Suppressor macrophage treated with lipopolysaccharide for 1 hour (primary cell): ENCODE data around the gene C1orf146.
"Not testable (repeated sequence)": the region's sequence is repeated elsewhere in the genome, so short reads cannot be mapped to it uniquely, and the experiment has no call there.

Experiments used
- DNase-seq, 3 donors: peaks; one replicate each; pipeline ENCODE4 v3.0.0-alpha.2; 2020 to 2022

The C1orf146 gene, protein sequence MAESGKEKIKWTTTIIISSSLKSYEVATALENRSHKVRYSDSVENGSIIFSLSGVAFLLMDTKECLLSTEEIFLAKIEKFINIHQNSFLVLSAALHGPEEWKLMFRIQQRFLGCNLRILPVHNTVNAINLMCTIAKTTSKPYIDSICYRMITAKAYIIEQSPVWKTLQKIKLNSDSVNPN

DNA sequence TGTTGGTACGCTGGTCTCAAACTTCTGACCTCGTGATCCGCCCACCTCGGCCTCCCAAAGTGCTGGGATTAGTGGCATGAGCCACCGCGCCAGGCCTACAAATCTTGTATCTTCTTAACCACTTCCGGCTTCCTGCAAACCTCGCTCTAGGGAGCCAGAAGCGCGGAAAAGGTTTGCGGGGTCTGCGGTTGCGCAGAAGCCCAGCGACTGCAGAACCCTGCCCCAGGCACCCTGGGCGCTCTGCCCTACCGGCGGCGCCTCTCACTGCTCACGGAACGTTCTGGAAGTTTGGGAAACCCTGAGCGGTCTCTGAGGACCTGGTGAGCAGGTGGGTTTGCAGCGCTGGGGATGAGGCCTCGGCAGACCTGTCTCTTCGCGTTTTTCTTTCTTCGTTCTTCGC, at the start of gene C1orf146:
TSS of gene C1orf146 (plus strand) at position 195 of the 400 bp plus-strand sequence. CDS start 13,506 bp downstream, outside the sequence.
- DNase-seq = no peak

DNA sequence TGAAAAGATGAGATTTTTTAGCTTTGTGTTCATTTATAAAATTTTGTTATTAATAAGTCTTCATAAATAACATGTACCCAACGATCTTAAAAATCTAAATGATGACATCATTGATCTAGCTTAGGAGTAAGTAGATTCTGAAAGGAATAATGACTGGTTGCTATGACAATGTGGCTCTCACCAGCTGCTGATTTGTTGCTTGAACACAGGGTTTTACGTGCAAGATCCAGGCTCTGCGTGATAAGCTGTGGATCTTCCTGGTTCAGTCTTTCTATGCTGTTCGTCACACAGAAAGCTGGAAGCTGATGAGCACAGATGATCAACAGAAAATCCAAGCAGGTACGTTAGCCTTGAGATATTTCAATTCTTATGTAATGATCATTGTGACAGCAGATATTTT, 49.1 kb upstream of the C1orf146 start:
- DNase-seq = no peak

DNA sequence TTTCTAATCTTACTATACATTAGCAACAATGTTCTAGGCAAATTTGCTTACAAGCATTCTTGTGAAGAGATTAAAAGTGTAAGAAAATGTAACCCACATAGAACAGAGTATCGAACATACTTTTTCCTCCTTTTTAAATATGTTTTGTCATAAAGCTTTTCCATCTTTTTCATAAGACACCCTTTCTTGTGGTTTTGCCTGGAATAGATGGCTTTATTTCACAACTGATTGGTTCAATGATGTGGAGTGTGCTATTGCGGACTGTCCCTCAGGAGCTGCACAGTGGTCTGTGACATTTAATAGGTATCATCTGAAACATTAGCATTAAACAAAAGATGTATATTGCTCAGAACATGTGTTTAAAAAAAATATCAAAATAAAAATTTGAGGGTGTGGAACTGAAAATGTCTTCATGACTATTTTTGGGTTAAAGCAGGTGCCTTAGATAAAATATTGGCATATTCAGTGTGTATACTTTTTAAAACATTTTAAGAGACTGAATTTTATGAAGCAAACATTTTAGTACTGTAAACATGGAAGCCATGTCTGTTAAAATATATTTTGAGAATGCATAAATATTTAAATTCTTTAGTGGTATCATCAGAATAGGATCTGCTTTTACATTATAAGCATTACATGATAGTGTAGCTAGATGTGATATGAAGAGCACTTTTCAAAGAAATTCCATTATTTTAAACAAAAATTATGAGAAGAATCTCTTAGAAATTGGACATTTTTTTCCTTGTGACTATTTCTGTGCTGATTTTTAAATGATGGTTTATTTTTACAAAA, 48.3 kb upstream of the C1orf146 start:
- DNase-seq = no peak

DNA sequence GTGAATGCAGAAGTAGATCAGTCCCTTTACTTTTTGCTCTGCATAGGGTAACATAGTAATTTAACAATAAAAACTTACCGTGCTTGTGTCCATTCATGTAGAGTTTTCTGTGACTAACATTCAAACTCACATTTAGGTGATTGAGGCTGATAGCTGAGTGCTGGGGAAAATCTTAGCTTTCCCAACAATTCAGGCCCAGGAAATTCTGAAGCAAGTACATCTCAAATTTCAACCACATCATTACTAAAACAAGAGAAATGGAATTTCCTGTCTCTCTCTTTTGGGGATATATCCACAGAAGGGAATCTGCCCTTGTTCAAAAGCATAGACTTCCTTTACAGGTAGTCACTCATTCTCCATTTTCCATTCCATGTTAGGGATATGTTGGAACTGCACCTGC, 33.1 kb upstream of the C1orf146 start:
- DNase-seq = peak in 2 of 3 donors; percentile 15 to 45

DNA sequence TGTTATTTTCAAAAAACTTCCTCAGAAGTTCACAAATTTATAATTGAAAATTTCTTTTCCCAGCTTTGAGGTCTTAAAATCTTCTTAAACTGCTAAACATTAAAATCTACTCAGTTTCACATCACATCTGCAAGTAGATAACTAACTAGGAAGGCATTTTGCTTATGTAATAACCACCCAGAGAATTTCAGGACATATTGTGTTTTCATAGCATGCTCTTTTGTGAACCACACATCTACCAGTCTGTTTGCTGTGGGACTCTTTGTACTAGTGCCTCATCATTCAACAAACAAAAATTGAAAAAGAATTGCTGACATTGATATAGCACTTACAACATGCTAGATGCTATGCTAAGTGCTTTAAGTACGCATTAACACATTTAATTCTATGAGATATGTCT, 31.6 kb upstream of the C1orf146 start:
- no peak for DNase-seq

DNA sequence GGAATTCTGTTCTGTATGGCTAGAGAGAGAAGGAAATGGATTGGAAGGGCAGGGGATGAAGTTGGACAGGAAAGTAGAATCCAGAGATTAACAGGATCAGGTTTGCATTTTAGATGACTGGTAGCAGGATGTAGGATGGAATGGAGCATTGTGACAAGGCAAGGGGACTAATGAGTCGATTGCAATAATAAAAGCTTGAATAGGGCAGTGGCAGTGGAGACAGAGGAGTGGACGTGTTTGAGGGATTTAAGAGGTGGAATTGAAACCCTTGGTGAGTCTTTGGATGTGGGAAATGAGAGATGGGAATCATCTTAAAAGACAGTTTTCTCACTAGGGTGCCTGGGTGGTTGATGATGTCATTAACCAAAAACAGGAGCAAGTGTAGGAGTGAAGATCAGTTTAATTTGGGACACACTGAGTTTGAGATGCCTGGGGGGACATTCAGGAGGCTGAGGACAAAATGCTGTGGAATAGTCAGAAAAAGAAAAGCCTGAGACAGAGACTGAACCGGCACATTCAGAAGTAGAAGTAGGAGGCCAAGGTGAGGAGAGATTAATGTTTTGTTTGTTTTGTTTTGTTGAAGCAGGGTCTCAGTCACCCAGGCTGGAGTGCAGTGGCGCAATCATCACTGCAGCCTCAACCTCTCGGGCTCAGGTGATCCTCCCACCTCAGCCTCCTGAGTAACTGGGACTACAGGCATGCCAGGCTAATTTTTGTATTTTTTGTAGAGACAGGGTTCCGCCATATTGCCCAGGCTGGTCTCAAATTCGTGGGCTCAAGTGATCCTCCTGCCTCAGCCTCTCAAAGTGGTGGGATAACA, 29.1 kb upstream of the C1orf146 start:
- no peak for DNase-seq

DNA sequence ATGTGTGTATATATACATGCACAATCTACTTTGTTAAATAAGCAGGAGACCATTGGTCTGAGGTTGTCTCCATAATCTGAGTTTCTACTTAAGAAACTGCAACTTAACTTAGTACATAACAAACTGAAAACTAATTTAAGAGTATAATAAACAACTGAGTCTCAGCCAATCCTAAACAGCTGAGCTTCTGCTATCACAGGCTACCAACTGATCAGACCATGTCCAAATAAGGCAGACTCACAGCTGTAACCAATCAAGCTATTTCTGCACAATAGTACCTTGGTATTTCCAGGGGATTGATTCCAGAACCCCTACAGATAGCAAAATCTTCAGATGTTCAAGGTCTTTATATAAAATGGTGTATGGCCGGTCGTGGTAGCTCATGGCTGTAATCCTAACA, 26.0 kb upstream of the C1orf146 start:
- no peak for DNase-seq

DNA sequence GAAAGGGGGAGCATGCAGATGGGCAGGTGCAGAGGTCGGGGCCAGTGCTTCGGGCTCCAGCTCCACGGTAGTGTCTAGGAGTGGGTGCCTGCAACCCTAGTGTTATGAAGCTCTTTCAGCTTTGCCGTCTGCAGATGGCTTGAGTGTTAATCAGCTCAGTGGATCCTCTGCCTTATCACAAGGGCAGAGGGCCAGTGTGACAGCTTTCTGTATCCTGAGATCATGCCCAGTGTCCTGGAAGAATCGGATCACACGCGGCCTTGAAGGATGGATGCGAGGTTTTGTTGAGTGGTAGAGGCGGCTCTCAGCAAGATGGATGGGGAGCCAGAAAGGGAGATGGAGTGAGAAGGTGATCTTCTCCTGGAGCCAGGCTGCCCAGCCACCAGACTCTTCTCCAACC, 25.5 kb upstream of the C1orf146 start:
- no peak for DNase-seq

DNA sequence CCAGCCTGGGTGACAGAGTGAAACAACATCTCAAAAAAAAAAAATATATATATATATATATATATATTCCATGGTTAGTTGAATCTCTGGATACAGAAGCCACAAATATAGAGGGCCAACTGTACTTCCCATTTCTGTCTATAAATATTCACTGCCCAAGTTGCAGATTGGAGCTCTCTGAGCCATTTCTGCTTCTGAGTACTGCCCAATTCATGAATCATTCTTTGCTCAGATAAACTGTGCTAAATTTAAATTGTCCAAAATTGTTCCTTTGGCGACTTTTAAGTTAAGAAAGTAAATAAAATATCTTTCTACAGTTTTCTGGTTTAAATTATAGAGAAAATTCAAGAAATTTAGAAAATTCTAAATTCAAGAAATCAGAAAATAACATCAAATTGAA, 23.2 kb upstream of the C1orf146 start:
- peak; percentile 36 to 69 (median 63) for DNase-seq

DNA sequence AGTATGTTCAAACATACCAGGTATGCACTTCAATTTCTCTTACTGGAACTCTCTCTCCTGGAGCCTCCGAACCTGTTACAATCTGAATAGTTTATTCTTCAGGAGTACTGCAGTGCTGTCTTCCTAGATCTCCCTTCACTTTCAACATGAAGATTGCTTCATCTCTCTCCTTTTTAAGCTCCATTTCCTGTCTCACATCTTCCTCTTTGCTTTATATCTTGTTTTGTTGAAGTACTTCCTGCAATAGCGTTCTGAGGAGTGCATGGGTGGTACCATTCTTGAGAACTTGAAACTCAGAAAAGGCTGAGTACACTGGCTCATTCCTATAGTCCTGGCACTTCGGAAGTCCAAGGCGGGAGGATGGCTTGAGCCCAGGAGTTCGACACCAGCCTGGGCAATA, 15.7 kb upstream of the C1orf146 start:
- DNase-seq = peak; percentile 16 to 47 (median 34)

DNA sequence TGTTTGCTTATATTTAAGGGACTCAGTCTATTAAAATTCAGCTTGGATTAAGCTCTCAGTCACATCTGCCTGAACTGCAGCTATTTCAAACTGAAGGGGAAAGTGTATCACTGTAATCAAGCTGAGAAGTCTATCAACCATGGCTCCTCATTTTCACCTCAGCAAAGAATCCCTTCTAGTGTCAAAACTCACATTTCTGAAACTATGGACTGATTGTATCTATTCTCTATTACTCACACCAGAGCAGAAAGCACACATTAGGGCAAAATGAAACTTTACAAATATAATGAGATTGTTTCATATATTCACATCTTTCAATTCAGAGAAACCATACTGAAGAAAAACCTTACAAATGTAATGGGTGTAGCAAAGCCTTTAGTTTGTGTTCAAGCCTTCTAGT, 14.6 kb upstream of the C1orf146 start:
- no peak for DNase-seq

DNA sequence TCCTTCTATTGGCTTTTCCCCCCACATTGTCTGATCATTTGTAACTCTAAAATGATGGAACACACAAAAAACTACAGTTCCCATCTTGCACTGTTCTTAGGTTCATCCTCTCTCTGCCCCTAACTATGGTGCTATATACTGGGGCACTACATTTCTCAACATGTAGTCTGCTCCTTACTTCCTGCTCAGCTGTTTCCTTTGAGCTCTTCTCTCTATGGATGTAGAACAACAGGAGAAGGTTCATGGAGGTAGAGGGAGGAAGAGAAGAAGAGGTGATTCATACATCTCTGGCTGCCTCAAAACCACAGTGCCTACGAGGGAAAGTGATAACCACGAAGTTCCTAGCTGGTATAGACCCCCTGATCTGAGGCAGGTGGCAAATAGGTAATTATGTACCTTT, 7.0 kb upstream of the C1orf146 start:
- DNase-seq = no peak

DNA sequence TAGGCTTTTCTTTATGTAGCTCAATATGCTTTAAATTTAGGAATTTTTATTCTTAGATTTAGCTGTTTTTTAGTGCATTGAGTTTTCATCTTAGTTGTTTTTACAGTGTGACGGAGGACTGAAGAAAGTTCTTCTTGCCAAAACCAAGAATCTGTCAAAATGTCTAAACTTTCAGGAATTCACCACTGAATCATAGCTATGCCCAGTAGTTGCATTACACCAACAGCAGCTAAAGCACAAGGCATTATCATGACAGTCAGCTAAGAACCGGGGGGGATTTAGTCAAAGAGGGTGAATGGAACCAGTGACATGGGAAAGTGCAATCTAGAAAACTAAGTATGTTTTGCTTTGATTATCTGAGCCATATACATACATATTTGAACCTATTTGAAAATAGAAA, 6.5 kb upstream of the C1orf146 start:
- no peak for DNase-seq

DNA sequence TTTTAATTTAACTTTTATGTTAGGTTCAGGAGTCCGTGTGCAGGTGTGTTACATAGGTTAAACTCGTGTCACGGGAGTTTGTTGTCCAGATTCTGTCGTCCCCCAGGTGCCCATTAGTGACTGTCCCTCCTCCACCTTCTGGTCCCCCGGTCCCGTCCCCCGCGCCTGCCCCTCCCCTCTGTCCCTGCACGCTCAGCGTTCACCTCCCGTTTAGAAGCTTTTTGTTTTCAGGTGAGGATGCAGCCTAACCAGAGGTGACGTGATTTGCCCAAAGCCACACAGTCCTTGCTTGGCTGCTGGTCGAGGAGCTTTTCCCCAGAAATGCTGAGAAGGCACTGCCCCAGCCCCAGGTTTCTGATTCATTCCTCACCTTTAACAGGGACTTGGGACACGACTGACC, 844 bp downstream of the C1orf146 start:
- no peak for DNase-seq

DNA sequence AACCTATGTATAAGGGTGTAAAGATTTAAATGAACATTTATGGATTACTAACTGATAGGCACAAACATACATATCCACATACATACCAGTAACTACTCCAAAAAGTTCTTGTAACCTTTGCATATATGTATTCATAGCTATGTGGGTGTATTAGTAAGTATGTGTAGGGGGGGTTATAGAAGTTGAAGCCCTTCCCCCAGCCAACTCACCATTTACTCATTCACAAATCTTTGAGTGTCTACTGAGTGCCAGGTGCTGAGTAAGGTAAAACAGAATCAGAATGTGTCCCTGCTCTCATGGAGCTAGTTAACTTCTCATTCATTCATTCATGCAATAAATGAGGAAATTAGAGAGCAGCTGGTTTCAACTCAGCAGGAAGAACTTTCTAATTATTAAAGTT, 1.3 kb downstream of the C1orf146 start:
- no peak for DNase-seq

DNA sequence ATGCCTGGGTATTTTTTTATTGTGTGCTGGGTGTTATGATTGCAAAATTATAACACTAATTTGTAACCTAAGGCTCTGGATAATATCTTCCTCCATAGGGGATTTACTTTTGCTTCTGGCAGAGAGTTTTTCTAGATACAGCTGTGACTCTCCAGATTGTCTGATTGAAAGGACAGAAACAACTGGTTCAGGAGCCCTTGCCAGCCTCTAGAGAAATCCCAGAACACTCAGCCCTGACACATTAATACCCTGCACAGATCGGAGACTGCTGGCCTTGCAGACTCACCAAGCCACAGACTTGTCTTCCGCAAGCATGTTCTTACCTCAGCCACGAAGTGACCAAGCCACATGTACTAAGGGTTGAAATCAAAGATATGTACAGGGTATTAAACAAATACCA, 10.7 kb downstream of the C1orf146 start:
- DNase-seq = no peak

DNA sequence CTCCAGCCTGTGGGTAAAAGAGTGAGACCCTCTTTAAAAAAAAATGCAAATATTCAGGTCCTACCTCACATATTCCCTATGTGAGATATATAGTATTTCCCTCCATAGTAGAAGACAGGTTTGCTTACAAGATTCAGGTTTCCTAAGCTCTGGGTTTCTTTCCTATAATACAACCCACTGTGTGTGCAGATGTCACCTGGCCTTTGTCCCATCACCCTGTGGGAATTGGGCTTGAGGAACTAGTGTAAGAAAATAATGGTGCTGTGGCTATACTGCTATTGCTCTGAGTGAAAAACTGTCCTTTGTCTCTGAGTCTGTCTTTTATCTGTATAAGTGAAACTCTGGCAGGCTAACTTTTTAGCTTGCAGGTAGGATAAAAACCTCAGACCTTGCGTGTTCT, 13.0 kb downstream of the C1orf146 start:
- DNase-seq = no peak

DNA sequence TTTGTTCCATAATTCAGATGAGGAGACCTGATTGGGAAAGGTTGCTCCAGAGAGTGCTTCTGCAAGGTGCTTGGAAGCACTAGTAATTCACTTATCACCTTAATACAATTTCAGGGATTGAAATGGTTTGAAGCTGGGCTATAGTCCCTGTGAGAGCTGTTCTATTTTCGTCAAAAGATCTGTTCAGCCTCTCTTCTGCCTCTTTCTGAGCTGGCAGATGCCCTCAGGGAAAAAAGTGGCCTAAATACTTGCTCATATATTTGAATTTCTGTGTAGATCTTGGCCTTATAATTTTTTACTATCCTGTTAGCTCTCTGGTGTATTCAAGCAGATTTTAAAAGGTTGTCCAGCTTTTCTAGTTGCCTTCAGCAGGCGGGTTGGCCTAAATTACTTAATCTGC, 22.3 kb downstream of the C1orf146 start:
- no peak for DNase-seq

DNA sequence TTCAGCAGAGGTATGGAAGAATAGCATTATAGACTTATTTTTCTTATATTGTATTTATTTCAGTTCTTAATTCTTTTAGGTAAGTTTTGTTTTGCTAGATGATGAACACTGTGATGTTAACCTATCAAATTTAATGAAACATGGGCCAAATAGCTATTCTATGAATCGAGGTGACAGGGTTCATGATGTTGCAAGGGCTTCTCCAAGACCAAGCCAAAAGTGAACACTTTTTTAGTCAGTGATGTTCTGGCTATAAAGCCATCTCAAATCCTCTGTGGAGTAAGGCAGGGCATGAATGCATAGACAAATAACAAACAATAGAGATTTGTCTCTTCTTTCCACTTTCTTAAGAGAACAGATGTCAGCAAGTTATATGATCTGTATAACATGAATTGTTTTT, 26.7 kb downstream of the C1orf146 start:
- no peak for DNase-seq

DNA sequence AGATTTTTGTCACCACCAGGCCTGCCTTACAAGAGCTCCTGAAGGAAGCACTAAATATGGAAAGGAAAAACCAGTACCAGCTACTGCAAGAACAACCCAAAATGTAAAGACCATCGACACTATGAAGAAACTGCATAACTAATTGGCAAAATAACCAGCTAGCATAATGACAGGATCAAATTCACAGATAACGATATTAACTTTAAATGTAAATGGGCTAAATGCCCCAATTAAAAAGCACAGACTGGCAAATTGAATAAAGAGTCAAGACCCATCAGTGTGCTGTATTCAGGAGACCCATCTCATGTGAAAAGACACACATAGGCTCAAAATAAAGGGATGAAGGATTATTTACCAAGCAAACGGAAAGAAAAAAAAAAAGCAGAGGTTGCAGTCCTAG, 37.0 kb downstream of the C1orf146 start:
- not testable (repeated sequence) for DNase-seq

DNA sequence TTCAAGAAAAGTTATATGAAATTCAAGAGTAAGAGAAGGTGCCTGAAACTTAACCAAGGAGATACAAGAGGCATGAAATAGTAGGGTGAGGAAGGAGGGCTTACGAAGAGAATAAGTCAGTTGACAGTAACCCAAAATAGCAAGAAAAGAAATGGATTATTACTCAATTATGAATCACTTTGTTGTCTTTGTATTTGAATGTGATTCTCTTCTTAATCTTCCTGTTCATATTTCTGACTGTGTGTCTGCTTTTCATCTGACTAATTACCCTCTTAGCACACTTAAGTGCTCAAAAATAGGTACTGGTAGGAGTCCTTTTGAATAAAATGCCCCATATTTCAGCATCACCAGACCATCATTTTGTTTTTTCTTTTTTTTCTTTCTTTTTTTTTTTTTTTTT, 41.6 kb downstream of the C1orf146 start:
- DNase-seq = no peak

DNA sequence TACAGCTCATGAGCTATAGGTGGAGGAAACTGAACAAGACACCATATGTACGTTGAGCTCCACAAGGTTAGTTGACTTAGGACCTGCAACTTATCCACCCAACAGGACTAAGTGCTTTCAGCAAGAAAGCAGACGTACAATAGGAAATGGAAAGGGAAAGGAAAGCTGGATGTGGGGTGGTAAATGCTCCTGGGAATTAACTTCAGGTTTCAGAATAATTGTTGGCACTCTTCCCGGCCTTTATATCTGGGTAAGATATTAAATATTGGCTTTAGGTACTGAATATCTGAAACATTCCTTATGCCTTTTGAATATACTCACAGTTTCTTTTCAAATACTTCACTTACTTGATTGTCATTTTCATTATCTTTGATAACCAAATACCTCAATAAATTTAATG, 44.8 kb downstream of the C1orf146 start:
- DNase-seq = no peak

DNA sequence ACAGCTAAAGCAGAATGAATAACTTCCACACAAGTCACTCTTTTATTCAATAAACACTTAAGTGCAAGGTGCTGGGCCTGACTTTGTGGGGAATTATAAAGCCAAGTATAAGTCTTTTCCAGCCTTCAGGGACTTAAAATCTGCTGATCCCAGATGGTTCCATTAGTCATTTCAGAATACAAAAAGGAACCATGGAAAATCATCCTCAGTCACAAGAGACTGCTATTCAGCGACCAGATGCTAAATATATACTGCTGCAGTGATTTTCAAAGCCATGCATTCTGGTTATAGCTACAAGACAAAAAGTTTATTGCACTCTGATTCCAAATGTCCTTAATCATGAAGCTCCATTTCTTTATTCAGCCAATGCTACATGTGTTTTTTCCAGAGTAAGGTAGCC, 55.3 kb downstream of the C1orf146 start:
- no peak for DNase-seq

DNA sequence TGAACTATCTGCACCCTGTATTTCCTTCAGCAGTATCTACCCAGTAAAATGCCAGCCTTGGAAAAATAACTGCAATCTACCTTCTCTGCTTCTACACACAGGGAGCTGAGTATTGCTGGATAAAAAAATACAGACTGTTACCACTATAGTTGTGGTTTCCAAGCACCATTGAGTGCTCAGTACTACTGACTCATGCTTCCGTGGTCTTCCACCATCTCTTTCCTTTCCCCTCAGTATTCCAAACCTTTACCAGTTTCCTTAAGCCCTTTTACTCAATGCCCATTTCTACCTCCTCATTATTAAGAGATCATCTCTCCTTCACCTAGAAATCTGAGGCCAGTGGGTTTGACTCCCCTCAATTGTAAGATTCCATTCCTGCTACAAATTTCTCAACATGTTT, 57.2 kb downstream of the C1orf146 start:
- DNase-seq = no peak
